Dedifferentiated amniotic fluid mesenchymal stem cell (primary cell): ENCODE measurements around the gene HHATL.
A peak's percentile ranks its signal among the peaks of the same experiment; 100 is the strongest.

Experiments used
- DNase-seq: peaks from one replicate; pipeline ENCODE4 v3.0.0-alpha.2; 2016; ENCODE audit errors: extremely low spot score

The HHATL gene

GRCh38 chr3:42652611-42653302 is 49.8 kb downstream of the HHATL start:
- DNase-seq, result peak; percentile 38

GRCh38 chr3:42652251-42652610 is 50.4 kb downstream of the HHATL start:
- no peak for DNase-seq

DNA sequence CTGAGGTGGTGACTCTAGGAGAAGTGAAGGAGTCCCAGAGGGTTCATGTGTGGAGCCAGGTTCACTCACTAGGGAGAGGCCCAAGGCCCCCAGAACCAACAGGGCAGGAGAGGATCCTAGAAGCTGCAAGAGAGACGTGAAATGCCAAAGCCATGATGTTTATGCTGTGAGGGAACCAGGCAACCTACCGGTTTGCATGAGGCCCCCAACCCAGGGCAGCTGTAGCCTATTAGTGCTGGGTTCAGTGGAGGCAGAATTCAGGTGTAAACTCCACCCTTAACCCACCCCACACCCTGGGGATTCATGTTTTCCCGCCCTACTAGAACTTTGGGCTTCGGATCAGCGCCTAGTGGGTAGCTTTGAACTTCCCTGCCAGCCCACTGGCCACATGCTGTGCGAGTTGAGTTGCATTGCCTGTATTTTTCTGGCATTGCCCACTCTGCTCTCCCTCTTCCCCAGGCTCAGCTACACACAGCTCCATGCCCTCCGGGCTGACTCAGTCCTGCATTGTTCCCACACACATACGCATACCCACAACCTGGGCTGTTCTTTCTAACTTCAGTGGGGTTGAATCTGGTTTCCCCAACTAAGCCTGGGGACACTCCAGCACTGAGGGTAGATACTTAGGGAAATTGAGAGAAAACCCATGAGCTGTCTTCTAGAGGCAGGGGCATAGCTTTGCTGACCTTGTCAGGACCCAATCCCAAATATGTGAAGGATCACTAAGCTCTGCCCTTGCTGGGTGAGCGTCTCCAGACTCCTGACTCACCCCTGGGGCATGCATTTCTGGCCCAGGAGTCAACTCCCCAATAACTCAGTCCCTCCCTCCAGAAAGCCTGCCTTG is 51.1 kb downstream of the HHATL start:
- peak; percentile 49 for DNase-seq

DNA sequence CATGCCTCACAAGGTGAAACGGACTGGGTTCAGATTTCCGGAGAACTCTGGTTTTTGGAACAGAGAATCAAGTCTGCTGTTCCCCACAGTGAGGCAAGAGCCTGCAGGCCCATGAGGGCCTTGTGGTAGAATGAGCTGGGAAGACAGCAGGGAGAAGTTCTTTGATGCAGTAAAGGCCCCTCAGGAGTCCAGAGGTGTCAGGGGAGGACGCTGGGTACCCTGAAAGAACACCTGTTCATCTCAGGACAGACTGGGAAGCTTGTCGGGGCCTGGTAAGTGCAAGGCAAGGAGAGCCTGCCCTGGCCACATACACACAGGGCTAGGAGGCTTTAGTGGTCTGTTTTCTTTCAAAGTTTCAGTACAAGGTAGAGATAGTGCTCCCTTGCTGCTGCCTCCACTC is 52.8 kb downstream of the HHATL start:
- no peak for DNase-seq

DNA sequence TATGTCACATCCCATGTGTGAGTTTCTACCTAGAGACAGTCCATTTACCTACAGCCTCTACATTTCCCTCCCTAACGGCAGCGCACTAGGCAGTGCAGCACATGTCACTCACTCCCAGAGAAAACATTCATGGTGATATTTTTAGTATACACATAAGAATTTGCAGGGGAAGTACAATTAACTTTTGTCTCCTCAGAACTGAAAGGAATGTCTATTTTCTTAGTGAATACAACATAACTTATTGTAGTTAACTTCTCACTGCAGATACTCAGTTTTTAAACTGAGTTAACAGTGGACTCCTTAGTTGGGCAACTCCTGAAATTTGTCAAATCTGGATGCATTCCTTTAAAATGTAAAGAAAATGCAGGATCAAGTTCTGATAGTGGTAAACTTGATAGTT is 53.6 kb downstream of the HHATL start:
- no peak for DNase-seq

DNA sequence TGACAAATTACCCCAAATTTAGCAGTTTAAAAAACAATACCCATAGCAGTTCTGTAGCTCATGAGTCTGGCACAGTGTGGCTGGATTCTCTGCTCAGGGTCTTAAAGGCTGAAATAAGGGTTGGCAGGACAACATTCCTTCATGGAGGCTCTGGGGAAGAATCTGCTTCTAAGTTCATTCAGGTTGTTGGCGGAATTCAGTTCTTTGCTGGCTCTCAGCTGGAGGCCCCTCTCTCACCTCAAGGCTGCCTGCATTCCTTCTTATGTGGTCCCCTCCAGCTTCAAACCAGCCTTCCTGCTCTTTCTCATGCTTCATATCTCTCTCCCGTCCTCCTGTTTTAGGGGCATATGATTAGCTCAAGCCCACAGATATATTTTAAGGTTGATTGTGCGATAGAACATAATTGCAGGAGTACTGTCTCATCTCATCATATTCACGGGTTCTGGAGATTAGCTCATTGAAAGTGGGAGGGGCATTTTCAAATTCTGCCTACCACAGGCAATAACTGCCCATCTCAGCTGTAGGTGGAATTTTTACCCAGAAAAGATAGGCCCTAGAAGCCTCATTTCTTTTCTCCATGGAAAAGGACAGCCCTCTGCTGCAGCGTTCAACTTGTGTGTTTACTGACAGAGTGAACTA is 54.7 kb downstream of the HHATL start:
- DNase-seq, result no peak
